Neural crest cell (in vitro differentiated cells): Measurements from ENCODE around the gene ZNF816. TPM values are rescaled to one million over a fixed set of nuclear protein-coding genes. Genes with fewer than 3 reads are reported as not detected.

ENCODE experiments used
- DNase-seq: peaks from one replicate; pipeline ENCODE4 v3.0.0; 2021; ENCODE audit warnings: low read depth, mixed read lengths, low spot score
- H3K27ac Mint-ChIP-seq: one replicate; pipeline ENCODE4 v1.8.0; 2021; ENCODE audit warnings: mild to moderate bottlenecking, mixed read lengths; ENCODE audit not compliant: unreplicated experiment
- H3K27me3 Mint-ChIP-seq: 2 replicates; pipeline ENCODE4 v1.8.0; 2021; ENCODE audit warnings: low read depth, mild to moderate bottlenecking, mixed read lengths
- H3K36me3 Mint-ChIP-seq: 2 replicates; pipeline ENCODE4 v1.8.0; 2021; ENCODE audit warnings: low read depth, mild to moderate bottlenecking, mixed read lengths
- H3K4me1 Mint-ChIP-seq: 2 replicates; pipeline ENCODE4 v1.8.0; 2021; ENCODE audit warnings: mixed read lengths
- H3K4me3 Mint-ChIP-seq: one replicate; pipeline ENCODE4 v1.8.0; 2021; ENCODE audit warnings: mild to moderate bottlenecking, mixed read lengths
- H3K9me3 Mint-ChIP-seq: 2 replicates; pipeline ENCODE4 v1.8.0; 2021; ENCODE audit warnings: mixed read lengths
- CTCF ChIP-seq: fragments of 200-600 bp; sonication (generic); conservative IDR thresholded peaks from 2 replicates; pipeline ENCODE4 v1.5.0; 2021; ENCODE audit warnings: antibody characterized with exemption, mild to moderate bottlenecking
- long read RNA-seq: library from polyadenylated mRNA; unstranded; transcript quantifications from one replicate; pipeline ENCODE4 v2.0.0, GENCODE V29; 2020
- total RNA-seq: library from RNA; stranded (reverse); gene quantifications from 2 replicates; pipeline ENCODE4 v1.2.1, GENCODE V29; 2021

Gene ZNF816
- 12.0 and 13.8 TPM in 2 replicates for total RNA-seq
- long read RNA-seq, transcript ZNF816-206 (4 exons, 2,504 nt) = major isoform, 15 of 39 reads
- long read RNA-seq, transcript ZNF816-207 (4 exons, 553 nt) = major isoform, 15 of 39 reads
- long read RNA-seq, partial matches to known transcripts = 5 of 39 reads
- long read RNA-seq, other reads (novel, unspliced or antisense) = 2 of 39 reads

DNA sequence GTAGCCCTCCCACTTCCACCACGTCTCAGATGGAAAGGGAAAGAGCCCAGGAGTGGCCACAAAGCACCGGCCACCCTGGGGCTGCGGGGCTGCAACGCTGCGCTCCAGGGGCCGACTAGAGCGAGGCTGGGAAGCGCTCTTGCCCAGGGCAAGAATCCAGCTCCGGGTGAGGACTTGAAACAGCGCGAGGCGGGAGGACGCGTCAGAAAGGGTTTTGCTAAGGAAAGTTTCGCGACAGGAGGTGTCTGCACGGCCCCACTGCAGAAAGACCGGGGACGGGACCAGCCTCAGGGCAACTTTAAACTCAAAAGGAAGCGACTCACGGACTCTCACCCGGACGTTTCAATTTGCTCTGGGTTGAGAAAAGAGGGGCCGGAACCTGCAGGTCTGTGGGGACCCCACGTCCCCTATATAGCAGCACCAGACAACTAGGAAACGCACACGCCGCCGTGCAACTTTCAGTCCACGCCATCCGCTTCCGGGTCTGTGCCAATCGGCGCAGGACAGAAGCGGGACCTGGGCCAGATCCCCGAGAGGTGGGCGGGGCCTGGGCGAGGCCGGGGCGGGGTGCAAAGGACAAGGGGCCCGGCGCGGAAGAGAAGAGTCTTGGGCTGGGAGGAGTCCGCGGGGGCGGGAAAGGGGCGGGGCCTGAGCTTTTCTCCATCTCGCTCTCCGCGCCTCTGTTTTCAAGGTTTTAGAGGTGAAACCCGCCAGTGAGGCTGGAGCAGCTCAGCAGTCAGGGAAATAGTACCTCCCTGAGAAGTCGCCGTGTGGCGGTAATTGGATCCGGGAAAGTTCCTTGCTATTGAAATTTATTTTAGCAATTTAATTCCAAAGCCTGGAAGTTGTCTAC is at the start of gene ZNF816:
Gene ZNF816, minus strand, starts transcription at position 488 of the 853 bp plus-strand sequence. CDS start 6,792 bp downstream, outside the sequence.
- peak; percentile 97 for DNase-seq
- no peak for TF ChIP-seq CTCF
- Mint-ChIP-seq H3K36me3 (peaks cover 40% of the 10 kb centered on the region), H3K27ac (peak within 1 kb of the TSS; percentile 95), H3K27me3 (no peaks in the 10 kb centered on the region), H3K4me3 (peak within 1 kb of the TSS; percentile 96), H3K4me1 (peaks cover 35% of the 10 kb centered on the region), H3K9me3 (peaks cover 6% of the 10 kb centered on the region)

DNA sequence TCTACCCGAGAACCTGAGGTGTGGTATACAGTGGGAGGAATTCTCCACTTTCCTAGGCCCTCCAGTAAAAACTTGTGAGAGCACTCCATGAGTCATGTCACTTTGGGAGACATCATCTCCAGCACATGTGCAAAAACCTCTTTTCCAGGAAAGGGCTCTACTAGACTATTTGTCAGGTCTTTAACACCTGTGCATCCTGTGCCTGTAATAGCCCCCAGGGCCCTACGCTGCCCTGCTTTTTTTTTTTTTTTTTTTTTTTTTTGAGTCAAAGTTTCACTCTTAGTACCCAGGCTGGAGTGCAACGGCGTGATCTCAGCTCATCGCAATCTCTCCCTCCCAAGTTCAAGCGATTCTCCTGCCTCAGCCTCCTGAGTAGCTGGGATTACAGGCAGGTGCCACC is 49.3 kb upstream of the ZNF816 start:
- Mint-ChIP-seq H3K27me3 (no peaks in the 10 kb centered on the region), H3K27ac (no peak overlapping the region), H3K4me3 (no peak overlapping the region), H3K36me3 (peaks cover 5% of the 10 kb centered on the region), H3K9me3 (no peaks in the 10 kb centered on the region), H3K4me1 (no peaks in the 10 kb centered on the region)
- DNase-seq = no peak
- TF ChIP-seq CTCF = no peak

- Mint-ChIP-seq H3K27me3 (no peaks in the 10 kb centered on the region), H3K27ac (no peak overlapping the region), H3K9me3 (no peaks in the 10 kb centered on the region), H3K4me3 (no peak overlapping the region), H3K4me1 (no peaks in the 10 kb centered on the region), H3K36me3 (peaks cover 5% of the 10 kb centered on the region)
- no peak for TF ChIP-seq CTCF
- DNase-seq = no peak
Observed at GRCh38 chr19:53010494-53010893, 47.8 kb upstream of the ZNF816 start.

- Mint-ChIP-seq H3K9me3 (no peaks in the 10 kb centered on the region), H3K27me3 (no peaks in the 10 kb centered on the region), H3K4me1 (no peaks in the 10 kb centered on the region), H3K4me3 (no peak overlapping the region), H3K27ac (no peak overlapping the region), H3K36me3 (peaks cover 7% of the 10 kb centered on the region)
- DNase-seq = no peak
- TF ChIP-seq CTCF = no peak
Observed at GRCh38 chr19:53008061-53008778, 45.5 kb upstream of the ZNF816 start.

- DNase-seq = no peak
- no peak overlapping the region for H3K4me3 Mint-ChIP-seq
- no peak for TF ChIP-seq CTCF
- H3K27ac Mint-ChIP-seq = no peak overlapping the region
- H3K9me3 Mint-ChIP-seq = no peaks in the 10 kb centered on the region
- H3K27me3 Mint-ChIP-seq = no peaks in the 10 kb centered on the region
- H3K4me1 Mint-ChIP-seq = no peaks in the 10 kb centered on the region
- peaks cover 7% of the 10 kb centered on the region for H3K36me3 Mint-ChIP-seq
Observed at GRCh38 chr19:53007606-53008005, 44.9 kb upstream of the ZNF816 start.
